Measurements from ENCODE around the gene SLC5A10.

DNA sequence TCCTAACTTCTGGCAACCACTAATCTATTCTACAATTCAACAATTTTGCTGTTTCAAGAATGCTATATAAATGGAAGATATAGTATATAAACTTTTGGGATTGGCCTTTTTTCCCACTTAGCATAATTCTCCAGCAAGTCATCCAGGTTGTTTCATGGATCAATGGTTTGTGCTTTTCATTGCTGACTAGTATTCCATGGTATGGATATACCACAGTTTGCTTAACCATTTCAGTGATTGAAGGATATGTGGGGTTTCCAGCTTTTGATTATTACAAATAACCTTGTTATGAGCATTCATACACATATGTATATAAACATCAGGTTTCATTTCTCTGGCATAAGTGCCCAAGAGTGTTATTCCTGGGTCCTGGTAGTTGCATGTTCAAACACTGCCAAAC is 54.7 kb downstream of the SLC5A10 start:
- TF ChIP-seq, protein P1, sequence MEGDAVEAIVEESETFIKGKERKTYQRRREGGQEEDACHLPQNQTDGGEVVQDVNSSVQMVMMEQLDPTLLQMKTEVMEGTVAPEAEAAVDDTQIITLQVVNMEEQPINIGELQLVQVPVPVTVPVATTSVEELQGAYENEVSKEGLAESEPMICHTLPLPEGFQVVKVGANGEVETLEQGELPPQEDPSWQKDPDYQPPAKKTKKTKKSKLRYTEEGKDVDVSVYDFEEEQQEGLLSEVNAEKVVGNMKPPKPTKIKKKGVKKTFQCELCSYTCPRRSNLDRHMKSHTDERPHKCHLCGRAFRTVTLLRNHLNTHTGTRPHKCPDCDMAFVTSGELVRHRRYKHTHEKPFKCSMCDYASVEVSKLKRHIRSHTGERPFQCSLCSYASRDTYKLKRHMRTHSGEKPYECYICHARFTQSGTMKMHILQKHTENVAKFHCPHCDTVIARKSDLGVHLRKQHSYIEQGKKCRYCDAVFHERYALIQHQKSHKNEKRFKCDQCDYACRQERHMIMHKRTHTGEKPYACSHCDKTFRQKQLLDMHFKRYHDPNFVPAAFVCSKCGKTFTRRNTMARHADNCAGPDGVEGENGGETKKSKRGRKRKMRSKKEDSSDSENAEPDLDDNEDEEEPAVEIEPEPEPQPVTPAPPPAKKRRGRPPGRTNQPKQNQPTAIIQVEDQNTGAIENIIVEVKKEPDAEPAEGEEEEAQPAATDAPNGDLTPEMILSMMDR (IDR thresholded peaks at IDR 0.05) = no peak
- no peak for TF ChIP-seq POLR2A (IDR thresholded peaks at IDR 0.05)
